ENCODE data around the gene BEND2. TPM values are rescaled to one million over a fixed set of nuclear protein-coding genes. Genes with fewer than 3 reads are reported as not detected.

The BEND2 gene
- total and polyA plus RNA-seq, 4 donors, result 0.09 TPM; not detected in 3

- Histone ChIP-seq H3K36me3 (ENCODE audit: control insufficient read depth in 4 of 4, insufficient read depth in 3 of 4, low read depth in 1 of 4, low read length in 3 of 4) (no peaks in the 10 kb centered on the region), H3K27me3 (ENCODE audit: control insufficient read depth in 4 of 4, insufficient read depth in 4 of 4, low read length in 3 of 4) (peaks cover 0 to 2% (median 0%) of the 10 kb centered on the region in 4 donors), H3K9me3 (ENCODE audit: control insufficient read depth in 4 of 4, low read length in 3 of 4) (peaks cover 0 to 2% (median 0%) of the 10 kb centered on the region in 4 donors), H3K27ac (ENCODE audit: low read depth in 1 of 2, low read length in 2 of 2) (no peak overlapping the region), H3K9ac (ENCODE audit: low read depth in 1 of 2, low read length in 2 of 2) (no peak overlapping the region), H3K4me1 (ENCODE audit: control insufficient read depth in 4 of 4, insufficient read depth in 4 of 4, low read length in 3 of 4) (no peaks in the 10 kb centered on the region), H3K4me3 (ENCODE audit: low read depth in 1 of 3, low read length in 3 of 3) (no peak overlapping the region)
- no peak for DNase-seq (ENCODE audit: low spot score)
- TF ChIP-seq EGR1 (IDR thresholded peaks at IDR 0.05; ENCODE audit: low read depth in 2 of 2) (no peak), NR2F2 (IDR thresholded peaks at IDR 0.05) (no peak), HNF4G (IDR thresholded peaks at IDR 0.05) (no peak), GABPA (IDR thresholded peaks at IDR 0.05 in 1 of 2, conservative IDR thresholded peaks at IDR 0.05 in 1 of 2) (no peak), RAD21 (IDR thresholded peaks at IDR 0.05) (no peak), HNF4A (conservative IDR thresholded peaks at IDR 0.05) (no peak), ATF3 (IDR thresholded peaks at IDR 0.05) (no peak), TAF1 (conservative IDR thresholded peaks at IDR 0.05) (no peak), FOXA2 (IDR thresholded peaks at IDR 0.05) (no peak), RXRA (IDR thresholded peaks at IDR 0.05) (no peak), ZBTB33 (IDR thresholded peaks at IDR 0.05) (no peak)
- TF ChIP-seq, protein P1, sequence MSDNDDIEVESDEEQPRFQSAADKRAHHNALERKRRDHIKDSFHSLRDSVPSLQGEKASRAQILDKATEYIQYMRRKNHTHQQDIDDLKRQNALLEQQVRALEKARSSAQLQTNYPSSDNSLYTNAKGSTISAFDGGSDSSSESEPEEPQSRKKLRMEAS (IDR thresholded peaks at IDR 0.05), result no peak
- WGBS, result 81% methylated on average over 4 of the region's 4 CpGs
Measured at GRCh38 chrX:18172970-18173369, 47.7 kb downstream of the BEND2 start.

DNA sequence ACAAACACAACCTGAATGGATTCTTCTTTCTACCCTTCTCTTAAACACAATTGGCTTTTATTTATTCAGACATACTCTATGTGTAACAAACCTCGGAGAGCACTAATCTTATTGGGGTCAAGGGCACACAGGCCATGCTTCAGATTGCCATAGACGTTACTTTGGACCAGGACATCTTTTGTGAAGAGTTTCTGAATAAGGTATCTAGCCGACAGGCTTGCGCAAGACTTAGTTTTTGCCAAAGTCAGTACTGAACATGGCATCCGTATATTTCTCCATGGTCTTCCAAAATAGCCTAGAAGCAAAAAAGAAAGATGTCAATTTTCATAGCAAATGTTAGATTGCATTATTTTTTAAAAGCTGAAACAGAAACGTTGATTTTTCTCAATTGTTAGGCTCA, 49.8 kb downstream of the BEND2 start:
- 60% methylated on average over 6 of the region's 6 CpGs for WGBS
- H3K9ac ChIP-seq (ENCODE audit: low read depth in 1 of 2, low read length in 2 of 2), result no peak overlapping the region
- H3K4me3 ChIP-seq (ENCODE audit: low read depth in 1 of 3, low read length in 3 of 3), result no peak overlapping the region
- no peaks in the 10 kb centered on the region for H3K36me3 ChIP-seq (ENCODE audit: control insufficient read depth in 4 of 4, insufficient read depth in 3 of 4, low read depth in 1 of 4, low read length in 3 of 4)
- no peak overlapping the region for H3K27ac ChIP-seq (ENCODE audit: low read depth in 1 of 2, low read length in 2 of 2)
- no peak for TF ChIP-seq CTCF (IDR thresholded peaks at IDR 0.05; ENCODE audit: low read depth, low read length, missing input control)
- no peak for DNase-seq (ENCODE audit: low spot score)
- H3K4me1 ChIP-seq (ENCODE audit: control insufficient read depth in 4 of 4, insufficient read depth in 4 of 4, low read length in 3 of 4), result no peaks in the 10 kb centered on the region
- H3K9me3 ChIP-seq (ENCODE audit: control insufficient read depth in 4 of 4, low read length in 3 of 4), result peaks cover 0 to 2% (median 0%) of the 10 kb centered on the region in 4 donors
- peaks cover 0 to 2% (median 0%) of the 10 kb centered on the region in 4 donors for H3K27me3 ChIP-seq (ENCODE audit: control insufficient read depth in 4 of 4, insufficient read depth in 4 of 4, low read length in 3 of 4)

GRCh38 chrX:18166068-18166467, 54.6 kb downstream of the BEND2 start:
- H3K4me3 ChIP-seq (ENCODE audit: low read depth in 1 of 3, low read length in 3 of 3), result no peak overlapping the region
- WGBS, result 93% methylated on average over 4 of the region's 4 CpGs
- H3K9me3 ChIP-seq (ENCODE audit: control insufficient read depth in 4 of 4, low read length in 3 of 4), result no peaks in the 10 kb centered on the region
- H3K9ac ChIP-seq (ENCODE audit: low read depth in 1 of 2, low read length in 2 of 2), result no peak overlapping the region
- no peaks in the 10 kb centered on the region for H3K36me3 ChIP-seq (ENCODE audit: control insufficient read depth in 4 of 4, insufficient read depth in 3 of 4, low read depth in 1 of 4, low read length in 3 of 4)
- no peak for DNase-seq (ENCODE audit: low spot score)
- no peak for TF ChIP-seq REST (IDR thresholded peaks at IDR 0.05)
- no peak for TF ChIP-seq HNF4A (conservative IDR thresholded peaks at IDR 0.05)
- no peaks in the 10 kb centered on the region for H3K4me1 ChIP-seq (ENCODE audit: control insufficient read depth in 4 of 4, insufficient read depth in 4 of 4, low read length in 3 of 4)
- H3K27ac ChIP-seq (ENCODE audit: low read depth in 1 of 2, low read length in 2 of 2), result no peak overlapping the region
- no peaks in the 10 kb centered on the region for H3K27me3 ChIP-seq (ENCODE audit: control insufficient read depth in 4 of 4, insufficient read depth in 4 of 4, low read length in 3 of 4)
